ENCODE data around the gene BICDL1.

GRCh38 chr12:120076651-120077050, 87.6 kb downstream of the BICDL1 start:
- no peak for TF ChIP-seq CTCF (IDR thresholded peaks at IDR 0.05; ENCODE audit: insufficient read depth, low read length, poor library complexity, severe bottlenecking)
- TF ChIP-seq EZH2phosphoT487 (conservative IDR thresholded peaks at IDR 0.05; ENCODE audit: low read length): no peak
